ENCODE data around the gene NT5M. TPM values are rescaled to one million over a fixed set of nuclear protein-coding genes. Genes with fewer than 3 reads are reported as not detected.

NT5M gene
- total RNA-seq, 2 donors from 2014 or later, result 6.5 to 11.8 TPM

DNA sequence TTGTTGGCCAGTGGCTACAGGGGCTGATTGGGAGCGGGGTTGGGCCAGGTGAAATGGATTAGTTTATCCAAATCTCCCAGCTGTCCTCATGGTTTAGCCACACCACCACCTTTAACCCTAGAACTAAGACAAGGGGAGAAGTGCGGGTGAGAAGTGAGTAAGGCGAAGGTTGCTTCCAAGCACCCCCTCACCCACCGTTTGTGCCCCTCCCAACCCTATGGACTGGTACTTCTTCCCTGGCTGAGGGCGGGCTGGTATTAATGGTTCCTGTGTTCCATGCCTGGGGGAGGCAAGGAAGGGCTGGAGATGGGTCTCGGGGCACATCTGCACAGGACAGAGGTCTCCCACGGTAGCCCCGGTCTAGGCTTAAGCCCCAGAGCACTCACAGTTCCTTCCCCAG, 25.1 kb downstream of the NT5M start:
- no peaks in the 10 kb centered on the region for H3K4me1 ChIP-seq (ENCODE audit: control insufficient read depth, insufficient read depth, low read length)
- Mint-ChIP-seq H3K4me3 (no peak overlapping the region), H3K27me3 (ENCODE audit: insufficient read depth) (no peaks in the 10 kb centered on the region), H3K36me3 (ENCODE audit: low read depth) (no peaks in the 10 kb centered on the region), H3K4me1 (no peaks in the 10 kb centered on the region), H3K27ac (no peak overlapping the region), H3K9me3 (no peaks in the 10 kb centered on the region)
- H3K27me3 ChIP-seq (ENCODE audit: control insufficient read depth, insufficient read depth, low read length, poor library complexity, severe bottlenecking), result no peaks in the 10 kb centered on the region
- TF ChIP-seq, protein P1, sequence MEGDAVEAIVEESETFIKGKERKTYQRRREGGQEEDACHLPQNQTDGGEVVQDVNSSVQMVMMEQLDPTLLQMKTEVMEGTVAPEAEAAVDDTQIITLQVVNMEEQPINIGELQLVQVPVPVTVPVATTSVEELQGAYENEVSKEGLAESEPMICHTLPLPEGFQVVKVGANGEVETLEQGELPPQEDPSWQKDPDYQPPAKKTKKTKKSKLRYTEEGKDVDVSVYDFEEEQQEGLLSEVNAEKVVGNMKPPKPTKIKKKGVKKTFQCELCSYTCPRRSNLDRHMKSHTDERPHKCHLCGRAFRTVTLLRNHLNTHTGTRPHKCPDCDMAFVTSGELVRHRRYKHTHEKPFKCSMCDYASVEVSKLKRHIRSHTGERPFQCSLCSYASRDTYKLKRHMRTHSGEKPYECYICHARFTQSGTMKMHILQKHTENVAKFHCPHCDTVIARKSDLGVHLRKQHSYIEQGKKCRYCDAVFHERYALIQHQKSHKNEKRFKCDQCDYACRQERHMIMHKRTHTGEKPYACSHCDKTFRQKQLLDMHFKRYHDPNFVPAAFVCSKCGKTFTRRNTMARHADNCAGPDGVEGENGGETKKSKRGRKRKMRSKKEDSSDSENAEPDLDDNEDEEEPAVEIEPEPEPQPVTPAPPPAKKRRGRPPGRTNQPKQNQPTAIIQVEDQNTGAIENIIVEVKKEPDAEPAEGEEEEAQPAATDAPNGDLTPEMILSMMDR (conservative IDR thresholded peaks at IDR 0.05), result no peak
- H3K36me3 ChIP-seq (ENCODE audit: control insufficient read depth, insufficient read depth, low read length), result no peaks in the 10 kb centered on the region
- DNase-seq, result peak; percentile 45
- WGBS, 2 experiments (ENCODE audit: insufficient coverage in 1 of 2, insufficient read length in 1 of 2), result 79% methylated on average over 8 of the region's 8 CpGs; no CpG with 5 or more reads in 1 of the 2 experiments
- no peaks in the 10 kb centered on the region for H3K9me3 ChIP-seq (ENCODE audit: control insufficient read depth, low read length)
- H3K27ac ChIP-seq (ENCODE audit: low read depth, low read length), result no peak overlapping the region
- no peak overlapping the region for H3K4me3 ChIP-seq (ENCODE audit: low read length)
- H3K9ac ChIP-seq (ENCODE audit: extremely low read depth, low read length, poor library complexity, severe bottlenecking), result no peak overlapping the region

DNA sequence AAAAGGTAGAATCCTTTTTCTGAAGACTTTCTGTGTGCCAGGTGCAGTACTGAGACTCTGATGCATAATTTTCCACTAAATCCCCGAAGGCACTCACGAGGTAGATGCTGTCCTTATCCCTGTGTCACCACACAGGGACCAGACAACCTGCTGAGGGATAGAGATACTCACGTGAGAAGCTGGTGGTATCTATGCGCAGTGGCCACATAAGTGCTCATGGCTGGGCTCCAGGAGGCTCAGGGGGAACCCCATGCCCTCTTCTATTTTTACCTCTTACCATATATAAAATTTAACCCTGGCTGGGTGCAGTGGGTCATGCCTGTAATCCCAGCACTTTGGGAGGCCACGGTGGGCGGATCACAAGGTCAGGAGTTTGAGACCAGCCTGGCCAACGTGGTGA, 38.3 kb downstream of the NT5M start:
- H3K4me1 Mint-ChIP-seq, result no peaks in the 10 kb centered on the region
- H3K27me3 ChIP-seq (ENCODE audit: control insufficient read depth, insufficient read depth, low read length, poor library complexity, severe bottlenecking), result no peaks in the 10 kb centered on the region
- H3K36me3 Mint-ChIP-seq (ENCODE audit: low read depth), result no peaks in the 10 kb centered on the region
- H3K4me3 ChIP-seq (ENCODE audit: low read length), result no peak overlapping the region
- H3K4me1 ChIP-seq (ENCODE audit: control insufficient read depth, insufficient read depth, low read length), result no peaks in the 10 kb centered on the region
- no peaks in the 10 kb centered on the region for H3K9me3 Mint-ChIP-seq
- TF ChIP-seq, protein P1 (conservative IDR thresholded peaks at IDR 0.05), result no peak
- no peaks in the 10 kb centered on the region for H3K36me3 ChIP-seq (ENCODE audit: control insufficient read depth, insufficient read depth, low read length)
- no peak overlapping the region for H3K27ac Mint-ChIP-seq
- no peak overlapping the region for H3K27ac ChIP-seq (ENCODE audit: low read depth, low read length)
- no peak overlapping the region for H3K4me3 Mint-ChIP-seq
- H3K27me3 Mint-ChIP-seq (ENCODE audit: insufficient read depth), result no peaks in the 10 kb centered on the region
- H3K9ac ChIP-seq (ENCODE audit: extremely low read depth, low read length, poor library complexity, severe bottlenecking), result no peak overlapping the region
- H3K9me3 ChIP-seq (ENCODE audit: control insufficient read depth, low read length), result no peaks in the 10 kb centered on the region
- no peak for DNase-seq
- WGBS, 2 experiments (ENCODE audit: insufficient coverage in 1 of 2, insufficient read length in 1 of 2), result 91 to 100% methylated on average over 4 to 7 of the region's 7 CpGs

DNA sequence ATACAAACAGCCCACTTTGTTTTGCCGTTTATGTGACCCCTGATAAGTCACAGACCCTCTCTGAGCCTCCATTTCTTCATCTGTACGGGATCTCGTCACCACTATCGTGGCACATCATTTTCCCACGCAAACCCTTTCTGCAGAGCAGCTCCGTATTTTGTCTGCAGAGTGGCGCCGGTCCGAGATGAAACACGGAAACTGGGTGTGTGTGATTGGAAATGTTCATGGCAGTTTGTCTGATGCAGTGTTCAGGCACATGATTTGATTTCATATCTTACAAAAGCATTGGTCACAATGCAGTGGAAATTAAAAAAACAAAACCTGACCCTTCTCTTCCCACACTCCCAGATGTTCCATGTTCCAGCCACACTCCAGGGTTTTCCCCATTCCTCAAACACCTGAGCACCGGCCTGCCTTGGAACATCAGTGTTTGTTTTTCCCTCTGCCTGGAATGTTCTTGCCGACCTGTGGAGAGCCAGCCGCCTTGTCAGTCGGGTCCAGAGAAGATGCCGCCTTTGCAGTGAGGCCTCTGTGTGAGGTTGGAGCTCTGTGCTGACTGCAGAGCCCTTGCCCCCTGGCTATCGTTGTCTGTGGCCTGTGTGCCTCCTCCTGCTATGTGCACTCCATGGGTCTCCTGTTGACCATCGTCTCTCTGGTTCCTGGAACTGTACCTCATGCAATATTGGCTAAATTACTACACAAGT, 39.2 kb downstream of the NT5M start:
- H3K9me3 ChIP-seq (ENCODE audit: control insufficient read depth, low read length), result no peaks in the 10 kb centered on the region
- no peak overlapping the region for H3K4me3 Mint-ChIP-seq
- no peak overlapping the region for H3K9ac ChIP-seq (ENCODE audit: extremely low read depth, low read length, poor library complexity, severe bottlenecking)
- H3K4me3 ChIP-seq (ENCODE audit: low read length), result no peak overlapping the region
- DNase-seq, result peak; percentile 59
- no peak overlapping the region for H3K27ac Mint-ChIP-seq
- H3K27me3 ChIP-seq (ENCODE audit: control insufficient read depth, insufficient read depth, low read length, poor library complexity, severe bottlenecking), result no peaks in the 10 kb centered on the region
- no peaks in the 10 kb centered on the region for H3K4me1 ChIP-seq (ENCODE audit: control insufficient read depth, insufficient read depth, low read length)
- H3K9me3 Mint-ChIP-seq, result no peaks in the 10 kb centered on the region
- TF ChIP-seq, protein P1 (conservative IDR thresholded peaks at IDR 0.05), result no peak
- no peaks in the 10 kb centered on the region for H3K36me3 Mint-ChIP-seq (ENCODE audit: low read depth)
- H3K36me3 ChIP-seq (ENCODE audit: control insufficient read depth, insufficient read depth, low read length), result no peaks in the 10 kb centered on the region
- no peak overlapping the region for H3K27ac ChIP-seq (ENCODE audit: low read depth, low read length)
- WGBS, 2 experiments (ENCODE audit: insufficient coverage in 1 of 2, insufficient read length in 1 of 2), result 83 to 87% methylated on average over 16 to 17 of the region's 17 CpGs
- no peaks in the 10 kb centered on the region for H3K4me1 Mint-ChIP-seq
- H3K27me3 Mint-ChIP-seq (ENCODE audit: insufficient read depth), result no peaks in the 10 kb centered on the region
